Measurements from ENCODE around the gene C11orf54. TPM values are rescaled to one million over a fixed set of nuclear protein-coding genes. Genes with fewer than 3 reads are reported as not detected.

C11orf54 gene
- total and polyA plus RNA-seq, 3 experiments from 2014 or later: 14.9 to 18.6 (median 16.8) TPM

DNA sequence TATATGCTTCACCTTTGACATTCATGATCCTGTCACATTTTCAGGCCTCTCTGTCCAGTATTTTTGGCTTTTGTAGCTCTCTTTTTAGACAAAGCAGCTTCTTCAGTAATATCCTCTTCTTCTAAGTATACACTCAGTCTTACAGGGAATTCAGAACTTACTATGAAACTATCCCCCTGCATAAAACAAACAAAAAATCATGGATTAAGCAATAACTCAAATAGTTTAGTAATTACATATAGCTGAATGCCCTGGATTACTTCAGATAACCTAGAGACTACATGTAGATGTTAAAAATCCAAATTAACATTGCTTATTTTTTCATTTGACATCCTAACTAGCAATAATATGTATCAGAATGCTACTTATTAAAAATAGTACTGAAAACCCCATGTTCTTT is 5.3 kb upstream of the C11orf54 start:
- H3K4me3 ChIP-seq (ENCODE audit: low read length): no peak overlapping the region
- peaks cover 0 to 2% of the 10 kb centered on the region in 2 donors for H3K27me3 Mint-ChIP-seq
- POLR2A ChIA-PET: no interaction called here
- H3K36me3 Mint-ChIP-seq: peaks cover 0 to 96% (median 24%) of the 10 kb centered on the region in 3 donors
- peaks cover 72% of the 10 kb centered on the region for H3K4me1 ChIP-seq (ENCODE audit: insufficient read depth, low read length)
- no peaks in the 10 kb centered on the region for H3K9me3 ChIP-seq (ENCODE audit: low read length)
- H3K4me3 Mint-ChIP-seq: peak overlapping the region in 5 of 7 donors; percentile 1 to 42 (median 29)
- CTCF ChIA-PET: interaction anchor here (0.9 to 1.3 kb wide), 2 partner anchors 48 to 102 kb away, joined by 3 read pairs; partner anchors contain the start of gene MED17
- no peaks in the 10 kb centered on the region for H3K27me3 ChIP-seq (ENCODE audit: insufficient read depth, low read length, poor library complexity, severe bottlenecking)
- no peaks in the 10 kb centered on the region for H3K9me3 Mint-ChIP-seq
- no peak overlapping the region for H3K27ac ChIP-seq (ENCODE audit: low read depth, low read length)
- H3K27ac Mint-ChIP-seq: peak overlapping the region in 7 of 8 donors; percentile 45 to 84 (median 75)
- no peak for DNase-seq
- peaks cover 74% of the 10 kb centered on the region for H3K36me3 ChIP-seq (ENCODE audit: insufficient read depth, low read length)
- peaks cover 74 to 94% (median 88%) of the 10 kb centered on the region in 3 donors for H3K4me1 Mint-ChIP-seq

DNA sequence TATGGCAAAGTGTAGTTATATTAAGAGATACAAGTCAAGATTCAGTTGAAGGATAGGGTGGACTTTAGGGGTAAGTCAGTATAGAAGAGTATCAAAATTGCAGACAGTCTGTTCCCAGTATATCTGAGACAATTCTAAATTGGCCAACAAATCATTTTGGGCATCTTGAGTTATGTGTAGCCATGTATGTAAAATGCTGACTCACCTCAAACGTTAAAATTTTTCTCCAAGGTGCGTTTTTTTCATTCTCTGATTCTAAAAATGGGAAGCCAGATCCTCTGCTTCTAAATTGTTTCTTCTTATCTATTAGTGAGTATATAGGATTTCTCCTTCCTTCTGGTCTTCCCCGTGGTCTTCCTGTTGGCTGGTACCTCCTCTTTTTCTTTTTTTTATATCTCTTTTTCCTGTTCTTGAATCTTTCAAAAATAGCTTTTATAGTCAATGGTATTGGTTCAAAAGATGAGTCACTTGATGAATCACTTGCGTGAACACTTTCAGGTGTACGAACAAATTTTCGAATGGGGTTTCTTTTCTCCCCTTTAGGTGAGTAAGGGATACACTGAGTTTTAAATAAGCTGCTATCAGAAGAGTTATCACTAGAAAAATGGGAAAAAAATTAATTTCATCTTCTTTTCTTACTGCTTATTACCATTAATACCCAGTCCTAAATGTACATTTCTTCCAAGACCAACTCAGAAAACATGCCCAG is 3.4 kb upstream of the C11orf54 start:
- peak overlapping the region; percentile 88 to 100 (median 100) for H3K4me3 Mint-ChIP-seq
- POLR2A ChIA-PET: interaction anchor here (0.6 to 4.6 kb wide), 2 partner anchors 47 to 1967 kb away, joined by 3 to 93 read pairs; partner anchors contain the start of gene MED17
- peaks cover 0 to 5% of the 10 kb centered on the region in 2 donors for H3K27me3 Mint-ChIP-seq
- no peak for DNase-seq
- Histone ChIP-seq H3K4me3 (ENCODE audit: low read length) (peak overlapping the region; percentile 21), H3K27ac (ENCODE audit: low read depth, low read length) (no peak overlapping the region), H3K4me1 (ENCODE audit: insufficient read depth, low read length) (peaks cover 82% of the 10 kb centered on the region), H3K27me3 (ENCODE audit: insufficient read depth, low read length, poor library complexity, severe bottlenecking) (no peaks in the 10 kb centered on the region), H3K36me3 (ENCODE audit: insufficient read depth, low read length) (peaks cover 58% of the 10 kb centered on the region), H3K9me3 (ENCODE audit: low read length) (no peaks in the 10 kb centered on the region)
- CTCF ChIA-PET: interaction anchor here (1.3 to 1.7 kb wide), 3 partner anchors 46 to 76 kb away, joined by 3 to 6 read pairs (median 4); partner anchors contain the start of genes CEP295 and MED17
- peaks cover 0 to 86% (median 24%) of the 10 kb centered on the region in 3 donors for H3K36me3 Mint-ChIP-seq
- H3K27ac Mint-ChIP-seq: peak overlapping the region; percentile 71 to 99 (median 90)
- peaks cover 0 to 1% (median 0%) of the 10 kb centered on the region in 5 donors for H3K9me3 Mint-ChIP-seq
- peaks cover 82 to 93% (median 83%) of the 10 kb centered on the region in 3 donors for H3K4me1 Mint-ChIP-seq

DNA sequence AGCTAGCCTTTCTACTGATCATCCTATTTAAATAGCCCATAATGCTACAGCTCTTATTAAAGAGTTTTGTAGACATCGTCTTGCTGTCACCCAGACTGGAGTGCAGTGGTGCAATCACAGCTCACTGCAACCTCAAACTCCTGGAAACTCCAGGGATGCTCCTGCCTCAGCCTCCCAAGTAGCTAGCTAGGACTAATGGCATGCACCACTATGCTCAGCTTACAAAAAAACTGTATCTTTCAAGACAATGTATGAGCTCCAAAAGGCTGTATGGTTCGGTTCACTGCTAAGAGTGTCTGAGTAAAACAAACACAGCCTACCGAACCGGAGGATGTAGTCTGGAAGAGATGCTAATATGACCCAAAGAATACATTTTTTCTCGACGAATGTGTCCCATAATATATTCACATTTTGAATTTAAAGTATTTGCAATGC is 2.8 kb upstream of the C11orf54 start:
- Mint-ChIP-seq H3K4me3 (peak overlapping the region; percentile 88 to 100 (median 100)), H3K36me3 (peaks cover 0 to 82% (median 22%) of the 10 kb centered on the region in 3 donors), H3K27ac (peak overlapping the region; percentile 76 to 99 (median 90)), H3K9me3 (peaks cover 0 to 1% (median 0%) of the 10 kb centered on the region in 5 donors), H3K27me3 (peaks cover 0 to 5% of the 10 kb centered on the region in 2 donors), H3K4me1 (peaks cover 78 to 88% (median 79%) of the 10 kb centered on the region in 3 donors)
- H3K27me3 ChIP-seq (ENCODE audit: insufficient read depth, low read length, poor library complexity, severe bottlenecking): no peaks in the 10 kb centered on the region
- H3K36me3 ChIP-seq (ENCODE audit: insufficient read depth, low read length): peaks cover 52% of the 10 kb centered on the region
- DNase-seq: no peak
- peak overlapping the region; percentile 21 for H3K4me3 ChIP-seq (ENCODE audit: low read length)
- no peak overlapping the region for H3K27ac ChIP-seq (ENCODE audit: low read depth, low read length)
- no peaks in the 10 kb centered on the region for H3K9me3 ChIP-seq (ENCODE audit: low read length)
- ChIA-PET CTCF (interaction anchor here (1.3 to 1.7 kb wide), 3 partner anchors 45 to 77 kb away, joined by 3 to 6 read pairs (median 4); partner anchors contain the start of genes CEP295 and MED17), POLR2A (interaction anchor here (0.5 to 4.6 kb wide), 2 partner anchors 20 to 46 kb away, joined by 4 to 93 read pairs; partner anchors contain the start of gene MED17)
- H3K4me1 ChIP-seq (ENCODE audit: insufficient read depth, low read length): peaks cover 76% of the 10 kb centered on the region

DNA sequence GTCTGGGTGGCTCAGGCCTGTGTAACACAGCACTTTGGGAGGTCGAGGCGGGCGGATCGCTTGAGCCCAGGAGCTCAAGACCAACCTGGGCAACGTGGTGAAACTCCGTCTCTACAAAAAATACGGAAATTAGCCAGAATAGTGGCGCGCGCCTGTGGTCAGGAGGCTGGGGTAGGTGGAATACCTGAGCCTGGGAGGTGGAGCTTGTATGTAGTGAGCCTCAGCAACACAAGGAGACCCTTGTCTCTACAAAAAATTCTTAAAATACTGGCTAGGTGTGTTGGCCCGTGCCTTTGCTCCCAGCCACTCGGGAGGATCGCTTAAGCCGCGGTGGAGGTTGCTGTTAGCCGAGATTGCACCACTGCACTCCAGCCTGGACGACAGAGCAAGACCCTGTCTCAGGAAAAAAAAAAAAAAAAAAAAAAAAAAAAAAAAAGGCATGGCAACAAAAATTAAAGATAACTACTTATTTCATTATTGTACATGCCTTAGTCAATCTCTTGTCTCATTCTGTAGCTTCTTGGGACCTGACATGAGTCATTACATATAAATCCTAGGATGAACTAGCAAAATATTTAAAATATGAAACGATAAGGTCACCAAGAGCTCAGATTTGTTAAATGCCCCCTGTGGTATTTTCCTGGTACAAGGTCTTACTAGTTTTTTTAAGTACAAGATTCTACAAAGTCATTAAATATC is 1.3 kb upstream of the C11orf54 start:
- Histone ChIP-seq H3K27me3 (ENCODE audit: insufficient read depth, low read length, poor library complexity, severe bottlenecking) (no peaks in the 10 kb centered on the region), H3K4me3 (ENCODE audit: low read length) (peak overlapping the region; percentile 95), H3K4me1 (ENCODE audit: insufficient read depth, low read length) (peaks cover 63% of the 10 kb centered on the region), H3K27ac (ENCODE audit: low read depth, low read length) (peak overlapping the region; percentile 94), H3K36me3 (ENCODE audit: insufficient read depth, low read length) (peaks cover 39% of the 10 kb centered on the region), H3K9me3 (ENCODE audit: low read length) (no peaks in the 10 kb centered on the region)
- Mint-ChIP-seq H3K36me3 (peaks cover 0 to 70% (median 17%) of the 10 kb centered on the region in 3 donors), H3K27me3 (peaks cover 0 to 5% of the 10 kb centered on the region in 2 donors), H3K4me1 (peaks cover 73 to 83% (median 78%) of the 10 kb centered on the region in 3 donors), H3K4me3 (peak overlapping the region; percentile 98 to 100 (median 100)), H3K9me3 (peaks cover 0 to 1% (median 0%) of the 10 kb centered on the region in 5 donors), H3K27ac (peak overlapping the region; percentile 90 to 100 (median 100))
- DNase-seq: peak in 4 of 5 donors; percentile 21 to 50 (median 28)
- ChIA-PET CTCF (interaction anchor here (0.7 to 3.7 kb wide), 2 partner anchors 9 to 43 kb away, joined by 3 to 32 read pairs; partner anchors contain the start of gene MED17), POLR2A (interaction anchor here (0.7 to 4.6 kb wide), 7 partner anchors 42 to 1955 kb away, joined by 3 to 93 read pairs (median 4); partner anchors contain the start of genes CEP295, MED17, SESN3 and SRSF8)

DNA sequence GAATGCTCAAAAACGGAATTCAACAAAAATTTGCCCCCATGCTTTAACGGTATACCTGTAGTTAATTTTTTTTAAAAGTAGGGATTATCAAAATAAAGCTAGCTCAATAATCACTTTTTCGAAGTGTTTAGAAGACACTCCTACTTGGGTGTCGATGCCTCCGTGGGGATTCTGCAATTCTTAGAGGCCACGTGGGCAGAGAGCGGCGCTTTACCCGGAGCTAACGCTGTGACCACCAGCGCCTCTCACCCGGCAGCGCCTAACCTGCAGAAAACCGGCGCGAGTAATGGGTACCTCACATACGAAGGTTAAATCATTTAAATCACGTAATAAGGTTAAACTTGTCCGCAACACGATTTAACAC is 760 bp upstream of the C11orf54 start:
- Mint-ChIP-seq H3K27ac (peak overlapping the region; percentile 90 to 100 (median 100)), H3K9me3 (peaks cover 0 to 1% (median 0%) of the 10 kb centered on the region in 5 donors), H3K4me1 (peaks cover 71 to 80% (median 75%) of the 10 kb centered on the region in 3 donors), H3K27me3 (peaks cover 0 to 5% of the 10 kb centered on the region in 2 donors), H3K36me3 (peaks cover 0 to 65% (median 16%) of the 10 kb centered on the region in 3 donors), H3K4me3 (peak overlapping the region; percentile 98 to 100 (median 100))
- Histone ChIP-seq H3K4me3 (ENCODE audit: low read length) (peak overlapping the region; percentile 95), H3K9me3 (ENCODE audit: low read length) (no peaks in the 10 kb centered on the region), H3K4me1 (ENCODE audit: insufficient read depth, low read length) (peaks cover 58% of the 10 kb centered on the region), H3K36me3 (ENCODE audit: insufficient read depth, low read length) (peaks cover 33% of the 10 kb centered on the region), H3K27me3 (ENCODE audit: insufficient read depth, low read length, poor library complexity, severe bottlenecking) (no peaks in the 10 kb centered on the region), H3K27ac (ENCODE audit: low read depth, low read length) (peak overlapping the region; percentile 94)
- POLR2A ChIA-PET: interaction anchor here (0.7 to 4.6 kb wide), 10 partner anchors 41 to 1955 kb away, joined by 3 to 93 read pairs (median 4); partner anchors contain the start of genes CEP295, MED17, PANX1 and SESN3
- DNase-seq: peak in 4 of 5 donors; percentile 43 to 77 (median 54)
- CTCF ChIA-PET: interaction anchor here (0.7 to 3.7 kb wide), 2 partner anchors 9 to 43 kb away, joined by 3 to 32 read pairs; partner anchors contain the start of gene MED17

DNA sequence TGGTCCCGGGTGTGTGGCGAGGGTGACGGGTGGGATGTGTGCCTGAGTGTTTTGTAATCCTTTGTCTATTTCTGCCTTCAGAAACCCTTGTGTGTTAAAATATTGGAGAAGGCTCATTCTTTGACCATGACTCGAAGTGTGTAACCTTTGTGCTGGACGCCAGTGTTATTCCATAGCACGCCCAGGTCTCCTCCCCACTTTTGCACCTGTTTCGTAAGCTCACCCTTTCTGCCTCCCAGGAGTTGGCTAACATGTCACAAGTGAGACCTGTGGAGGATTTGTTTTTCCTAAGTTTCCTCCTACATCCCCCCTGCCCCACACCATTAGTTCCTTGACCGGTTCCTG is 382 bp downstream of the C11orf54 start:
- H3K9me3 ChIP-seq (ENCODE audit: low read length): no peaks in the 10 kb centered on the region
- peak overlapping the region; percentile 95 for H3K4me3 ChIP-seq (ENCODE audit: low read length)
- DNase-seq: no peak
- peaks cover 0 to 1% (median 0%) of the 10 kb centered on the region in 5 donors for H3K9me3 Mint-ChIP-seq
- peak overlapping the region; percentile 94 for H3K27ac ChIP-seq (ENCODE audit: low read depth, low read length)
- ChIA-PET CTCF (interaction anchor here (3.7 kb wide), 1 partner anchor 41 kb away, joined by 32 read pairs; the partner anchor contains the start of gene MED17), POLR2A (interaction anchor here (0.7 to 4.6 kb wide), 12 partner anchors 10 to 1325 kb away, joined by 3 to 93 read pairs (median 4); partner anchors contain the start of genes CEP295, FUT4, MED17 and PANX1)
- H3K4me1 Mint-ChIP-seq: peaks cover 59 to 74% (median 70%) of the 10 kb centered on the region in 3 donors
- H3K36me3 ChIP-seq (ENCODE audit: insufficient read depth, low read length): peaks cover 22% of the 10 kb centered on the region
- peaks cover 46% of the 10 kb centered on the region for H3K4me1 ChIP-seq (ENCODE audit: insufficient read depth, low read length)
- H3K27me3 Mint-ChIP-seq: peaks cover 0 to 5% of the 10 kb centered on the region in 2 donors
- H3K27ac Mint-ChIP-seq: peak overlapping the region; percentile 90 to 100 (median 100)
- H3K4me3 Mint-ChIP-seq: peak overlapping the region; percentile 98 to 100 (median 100)
- peaks cover 0 to 57% (median 11%) of the 10 kb centered on the region in 3 donors for H3K36me3 Mint-ChIP-seq
- H3K27me3 ChIP-seq (ENCODE audit: insufficient read depth, low read length, poor library complexity, severe bottlenecking): no peaks in the 10 kb centered on the region

DNA sequence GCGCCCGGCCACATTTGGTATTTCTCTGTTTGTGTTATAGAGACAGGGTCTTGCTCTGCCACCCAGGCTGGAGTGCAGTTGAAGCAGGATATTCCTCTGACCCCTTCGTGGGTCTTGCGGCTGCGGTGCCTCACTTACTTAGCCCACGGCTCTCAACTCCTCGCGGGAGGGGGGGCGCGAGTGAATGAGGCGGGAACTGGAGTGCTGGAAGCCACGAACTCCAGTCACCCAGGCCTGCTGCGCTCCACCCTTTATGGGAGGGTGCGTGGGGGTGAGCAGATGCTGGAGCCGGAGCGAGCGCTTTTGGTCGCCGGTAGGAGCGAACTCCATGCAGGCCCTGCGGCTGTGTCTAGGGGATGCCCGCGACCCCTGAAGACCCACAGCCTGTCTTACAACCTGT is 1.8 kb downstream of the C11orf54 start:
- Histone ChIP-seq H3K27ac (ENCODE audit: low read depth, low read length) (no peak overlapping the region), H3K4me3 (ENCODE audit: low read length) (no peak overlapping the region), H3K9me3 (ENCODE audit: low read length) (no peaks in the 10 kb centered on the region), H3K27me3 (ENCODE audit: insufficient read depth, low read length, poor library complexity, severe bottlenecking) (no peaks in the 10 kb centered on the region), H3K36me3 (ENCODE audit: insufficient read depth, low read length) (peaks cover 8% of the 10 kb centered on the region), H3K4me1 (ENCODE audit: insufficient read depth, low read length) (peaks cover 32% of the 10 kb centered on the region)
- Mint-ChIP-seq H3K4me3 (peak overlapping the region; percentile 54 to 100 (median 80)), H3K4me1 (peaks cover 45 to 59% (median 55%) of the 10 kb centered on the region in 3 donors), H3K27ac (peak overlapping the region in 4 of 8 donors; percentile 54 to 90 (median 61)), H3K9me3 (peaks cover 0 to 1% (median 0%) of the 10 kb centered on the region in 5 donors), H3K27me3 (peaks cover 0 to 5% of the 10 kb centered on the region in 2 donors), H3K36me3 (peaks cover 0 to 50% (median 4%) of the 10 kb centered on the region in 3 donors)
- CTCF ChIA-PET: interaction anchor here (3.7 kb wide), 1 partner anchor 40 kb away, joined by 32 read pairs; the partner anchor contains the start of gene MED17
- no peak for DNase-seq
- POLR2A ChIA-PET: no interaction called here
